Endothelial cell of umbilical vein (primary cell): ENCODE measurements around the gene PCSK6.

Experiments used
- EZH2 ChIP-seq: IDR thresholded peaks from 2 replicates; pipeline ENCODE4 v1.6.1; 2012; ENCODE audit warnings: borderline replicate concordance, low read depth, mild to moderate bottlenecking, moderate library complexity, low read length, inconsistent platforms; ENCODE audit not compliant: severe bottlenecking
- POLR2A ChIP-seq: IDR thresholded peaks from 2 replicates; pipeline ENCODE4 v1.6.1; 2012; ENCODE audit warnings: low read depth, mild to moderate bottlenecking, control low read depth, low read length
- POLR2AphosphoS5 ChIP-seq: IDR thresholded peaks from 2 replicates; pipeline ENCODE4 v1.6.1; 2012; ENCODE audit warnings: low read depth, mild to moderate bottlenecking, control low read depth, low read length, moderate library complexity; ENCODE audit not compliant: insufficient read depth
- TF ChIP-seq, protein P1 (sequence below), 2 donors: IDR thresholded peaks; 1 replicate in 1 of 2; 2 replicates in 1 of 2; pipeline ENCODE4 v1.5.1; 2011; ENCODE audit warnings: low read length in 2 of 2, mild to moderate bottlenecking in 2 of 2, moderate library complexity in 2 of 2, control low read depth in 1 of 2, inconsistent platforms in 1 of 2, low read depth in 1 of 2; ENCODE audit not compliant: insufficient read depth in 1 of 2; ENCODE audit errors: extremely low read depth in 1 of 2
- TF ChIP-seq, protein P2 (sequence below): IDR thresholded peaks from 2 replicates; pipeline ENCODE4 v1.6.1; 2011; ENCODE audit not compliant: insufficient read depth, insufficient read length

DNA sequence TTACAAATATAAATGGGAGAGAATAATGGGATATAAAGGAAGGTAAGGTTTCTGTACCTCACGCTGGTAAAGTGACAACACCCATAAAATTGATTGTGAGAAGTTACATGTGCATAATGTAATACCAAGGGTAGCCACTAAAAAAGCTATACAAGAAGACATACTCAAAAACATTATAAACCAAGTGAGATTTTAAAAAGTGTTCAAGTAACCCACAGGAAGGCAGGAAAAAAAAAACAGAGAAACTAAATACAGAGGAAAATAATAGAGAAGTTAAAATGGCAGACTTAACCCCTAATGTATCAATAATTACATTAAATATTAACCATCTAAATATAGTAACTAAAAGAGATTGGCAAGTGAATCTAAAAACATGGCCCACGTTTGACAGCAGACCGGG lies 76.3 kb downstream of the PCSK6 start:
- TF ChIP-seq, protein P1, sequence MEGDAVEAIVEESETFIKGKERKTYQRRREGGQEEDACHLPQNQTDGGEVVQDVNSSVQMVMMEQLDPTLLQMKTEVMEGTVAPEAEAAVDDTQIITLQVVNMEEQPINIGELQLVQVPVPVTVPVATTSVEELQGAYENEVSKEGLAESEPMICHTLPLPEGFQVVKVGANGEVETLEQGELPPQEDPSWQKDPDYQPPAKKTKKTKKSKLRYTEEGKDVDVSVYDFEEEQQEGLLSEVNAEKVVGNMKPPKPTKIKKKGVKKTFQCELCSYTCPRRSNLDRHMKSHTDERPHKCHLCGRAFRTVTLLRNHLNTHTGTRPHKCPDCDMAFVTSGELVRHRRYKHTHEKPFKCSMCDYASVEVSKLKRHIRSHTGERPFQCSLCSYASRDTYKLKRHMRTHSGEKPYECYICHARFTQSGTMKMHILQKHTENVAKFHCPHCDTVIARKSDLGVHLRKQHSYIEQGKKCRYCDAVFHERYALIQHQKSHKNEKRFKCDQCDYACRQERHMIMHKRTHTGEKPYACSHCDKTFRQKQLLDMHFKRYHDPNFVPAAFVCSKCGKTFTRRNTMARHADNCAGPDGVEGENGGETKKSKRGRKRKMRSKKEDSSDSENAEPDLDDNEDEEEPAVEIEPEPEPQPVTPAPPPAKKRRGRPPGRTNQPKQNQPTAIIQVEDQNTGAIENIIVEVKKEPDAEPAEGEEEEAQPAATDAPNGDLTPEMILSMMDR (IDR thresholded peaks at IDR 0.05; ENCODE audit: extremely low read depth in 1 of 2, insufficient read depth in 1 of 2, low read depth in 1 of 2, low read length in 2 of 2), result no peak
- TF ChIP-seq EZH2, result no peak
- no peak for TF ChIP-seq POLR2A
- TF ChIP-seq POLR2AphosphoS5, result no peak
- TF ChIP-seq, protein P2, sequence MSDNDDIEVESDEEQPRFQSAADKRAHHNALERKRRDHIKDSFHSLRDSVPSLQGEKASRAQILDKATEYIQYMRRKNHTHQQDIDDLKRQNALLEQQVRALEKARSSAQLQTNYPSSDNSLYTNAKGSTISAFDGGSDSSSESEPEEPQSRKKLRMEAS, result no peak
